NCI-H524 (cell line): ENCODE data around the gene SEL1L2.

Source experiments
- DNase-seq, 2 experiments: peaks; one replicate each; lab custom pipeline; 2025; lab: John Stamatoyannopoulos, UW

Gene SEL1L2

GRCh38 chr20:13930281-13930680 is 60.1 kb downstream of the SEL1L2 start:
- DNase-seq, result no peak

- DNase-seq, result no peak
Observed at GRCh38 chr20:13929836-13930235, 60.6 kb downstream of the SEL1L2 start.

GRCh38 chr20:13928901-13929300 is 61.5 kb downstream of the SEL1L2 start:
- DNase-seq, result peak; percentile 15 to 55

DNA sequence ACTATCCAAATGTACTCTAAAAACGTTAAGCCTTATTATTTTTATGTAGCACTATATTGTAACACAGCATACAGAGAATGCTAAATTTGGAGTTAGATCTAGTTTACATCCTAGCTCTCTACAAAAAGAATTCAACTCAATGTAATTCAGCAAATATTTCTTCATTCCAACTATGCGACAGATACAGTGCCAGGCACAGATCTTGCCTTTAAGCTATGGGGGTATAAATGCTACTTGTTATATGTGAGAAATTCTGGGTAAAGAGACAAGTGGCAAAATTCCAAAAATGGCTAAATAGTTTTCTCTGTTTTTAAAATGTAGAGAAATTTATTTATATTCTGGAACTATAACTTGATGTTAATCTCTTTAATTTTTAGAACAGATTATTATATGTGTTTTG is 63.2 kb downstream of the SEL1L2 start:
- DNase-seq, result no peak

DNA sequence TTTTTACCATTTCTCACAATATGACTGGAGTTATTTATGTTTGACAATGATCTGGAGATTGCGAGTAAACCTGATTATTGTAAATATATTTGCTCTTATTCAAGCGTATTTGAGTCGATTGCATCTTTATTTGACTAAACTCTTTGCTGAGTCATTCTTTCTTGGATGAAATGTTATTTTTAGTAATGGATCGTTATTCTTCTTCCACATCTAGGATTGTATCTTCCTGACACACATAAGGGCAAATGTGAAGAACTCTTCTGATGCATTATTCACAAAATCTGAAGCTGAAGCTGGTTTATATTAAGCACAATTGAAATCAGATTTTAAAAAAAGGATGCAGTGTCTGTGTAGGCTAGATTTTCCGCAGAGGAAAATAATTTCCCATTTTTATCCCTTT is 68.2 kb downstream of the SEL1L2 start:
- no peak for DNase-seq

DNA sequence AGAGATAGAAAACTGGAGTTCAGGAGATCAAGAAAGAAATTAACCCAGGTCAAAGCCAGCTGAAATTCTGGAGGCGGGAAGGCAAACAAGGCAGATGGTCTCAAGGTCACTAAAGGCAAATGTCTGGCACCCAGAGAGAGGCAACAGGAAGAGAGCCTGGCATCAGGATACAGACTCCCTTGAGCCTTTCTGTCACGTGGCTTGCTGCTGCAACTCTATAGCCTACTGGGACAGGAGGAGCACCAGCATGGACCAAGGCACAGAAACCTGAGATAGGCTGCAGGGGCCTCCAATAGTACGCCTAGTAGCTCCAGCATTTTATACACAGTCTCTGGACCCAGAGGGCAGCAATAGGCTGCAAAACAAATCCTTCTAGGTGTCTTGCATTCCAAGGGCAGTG is 75.1 kb downstream of the SEL1L2 start:
- DNase-seq, result peak; percentile 83 to 92

- no peak for DNase-seq
Observed at GRCh38 chr20:13913572-13913971, 76.8 kb downstream of the SEL1L2 start.

DNA sequence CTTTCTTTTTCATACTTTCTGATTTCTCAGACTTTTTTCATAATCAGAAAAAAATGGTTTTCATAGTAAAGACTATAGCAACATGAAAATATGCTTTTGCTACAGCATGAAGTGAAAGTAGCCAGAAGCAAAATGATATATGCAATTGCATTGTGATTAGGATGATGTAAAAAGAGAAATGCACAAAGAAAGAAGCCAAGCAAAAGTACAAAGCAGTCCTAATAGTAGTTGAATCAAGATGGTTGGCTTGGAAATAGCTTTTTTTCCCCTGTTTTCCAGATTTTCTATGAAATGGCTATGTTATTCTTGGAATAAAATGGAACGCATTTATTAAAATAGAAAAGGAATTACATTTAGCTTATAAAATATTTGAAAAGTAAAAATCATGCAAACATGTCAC is 77.3 kb downstream of the SEL1L2 start:
- no peak for DNase-seq

GRCh38 chr20:13910492-13910891 is 79.9 kb downstream of the SEL1L2 start:
- no peak for DNase-seq

GRCh38 chr20:13909067-13909466 is 81.3 kb downstream of the SEL1L2 start:
- DNase-seq, result no peak

GRCh38 chr20:13904766-13905165 is 85.6 kb downstream of the SEL1L2 start:
- DNase-seq, result no peak

DNA sequence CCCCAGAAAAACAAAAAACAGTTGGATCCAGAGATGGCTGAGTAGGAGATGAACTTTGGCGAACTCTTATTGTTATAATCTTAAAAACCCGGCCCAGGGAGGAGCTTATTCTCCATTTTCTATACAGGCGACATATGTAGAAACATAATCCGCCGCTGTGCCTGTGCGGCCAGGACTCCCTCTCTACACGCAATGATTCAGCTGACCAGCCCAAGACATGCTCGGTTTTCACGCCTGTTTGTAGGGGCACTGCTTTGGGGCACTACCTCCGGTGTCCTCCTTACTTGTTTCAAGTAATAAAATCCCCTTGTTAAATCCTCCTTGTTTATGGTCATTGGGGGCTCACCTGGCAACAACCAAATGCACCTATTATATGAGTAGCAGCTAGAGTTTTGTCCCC is 89.9 kb downstream of the SEL1L2 start:
- DNase-seq, result no peak

DNA sequence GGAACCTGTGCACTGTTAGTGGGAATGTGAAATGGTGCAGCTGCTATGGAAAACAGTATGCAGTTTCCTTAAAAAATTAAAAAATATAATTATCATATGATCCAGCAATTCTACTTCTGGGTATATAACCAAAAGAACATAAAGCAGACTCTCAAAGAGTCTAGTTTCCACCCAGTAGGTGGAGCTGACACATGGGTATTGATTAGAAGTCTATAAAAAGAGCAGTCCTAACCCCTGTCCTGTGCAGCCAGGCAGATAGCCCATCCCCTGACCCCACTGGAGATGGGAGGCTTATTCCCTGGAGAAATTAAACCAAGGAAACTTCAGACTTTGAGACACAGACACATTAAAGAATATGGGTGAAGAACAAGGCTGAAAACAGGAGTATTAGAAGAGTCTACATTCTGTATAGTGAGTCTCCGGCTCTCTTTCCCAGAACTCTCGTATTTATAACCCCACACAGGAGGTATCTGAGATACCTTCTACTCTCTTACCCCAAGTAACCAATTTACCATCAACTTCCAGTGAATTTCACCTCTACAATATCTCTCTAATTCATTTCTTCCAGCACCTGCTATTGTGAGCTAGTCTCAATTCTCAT is 92.3 kb downstream of the SEL1L2 start:
- peak in 1 of 2 experiments; percentile 31 for DNase-seq

GRCh38 chr20:13891575-13891974 is 98.8 kb downstream of the SEL1L2 start:
- DNase-seq, result no peak

- no peak for DNase-seq
Observed at GRCh38 chr20:13884803-13885202, 105.6 kb downstream of the SEL1L2 start.

- DNase-seq, result peak; percentile 44 to 88
Observed at GRCh38 chr20:13883425-13883824, 107.0 kb downstream of the SEL1L2 start.

GRCh38 chr20:13878566-13878965 is 111.8 kb downstream of the SEL1L2 start:
- no peak for DNase-seq

GRCh38 chr20:13877793-13878192 is 112.6 kb downstream of the SEL1L2 start:
- no peak for DNase-seq

- DNase-seq, result no peak
Observed at GRCh38 chr20:13875265-13875811, 115.1 kb downstream of the SEL1L2 start.

- DNase-seq, result no peak
Observed at GRCh38 chr20:13874394-13875157, 115.8 kb downstream of the SEL1L2 start.

DNA sequence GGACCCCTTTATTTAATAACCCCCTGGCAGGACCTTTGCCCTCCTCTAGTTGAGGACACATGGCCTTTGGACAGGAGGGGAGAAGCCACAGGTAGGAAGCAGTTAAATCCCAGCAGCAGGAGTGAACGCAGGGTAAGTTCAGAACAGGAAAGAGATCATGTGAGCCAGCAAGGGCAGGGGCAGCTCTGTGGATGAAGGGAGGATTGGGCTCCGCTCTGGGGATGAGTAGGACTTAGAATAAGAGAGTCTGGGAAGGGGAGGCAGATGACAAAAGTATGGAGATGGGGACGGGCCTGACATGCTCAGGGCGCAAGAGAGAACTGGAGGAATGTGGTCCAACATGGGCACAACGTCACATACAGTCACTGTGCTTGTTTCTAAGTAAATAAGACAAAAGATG is 116.6 kb downstream of the SEL1L2 start:
- no peak for DNase-seq

DNA sequence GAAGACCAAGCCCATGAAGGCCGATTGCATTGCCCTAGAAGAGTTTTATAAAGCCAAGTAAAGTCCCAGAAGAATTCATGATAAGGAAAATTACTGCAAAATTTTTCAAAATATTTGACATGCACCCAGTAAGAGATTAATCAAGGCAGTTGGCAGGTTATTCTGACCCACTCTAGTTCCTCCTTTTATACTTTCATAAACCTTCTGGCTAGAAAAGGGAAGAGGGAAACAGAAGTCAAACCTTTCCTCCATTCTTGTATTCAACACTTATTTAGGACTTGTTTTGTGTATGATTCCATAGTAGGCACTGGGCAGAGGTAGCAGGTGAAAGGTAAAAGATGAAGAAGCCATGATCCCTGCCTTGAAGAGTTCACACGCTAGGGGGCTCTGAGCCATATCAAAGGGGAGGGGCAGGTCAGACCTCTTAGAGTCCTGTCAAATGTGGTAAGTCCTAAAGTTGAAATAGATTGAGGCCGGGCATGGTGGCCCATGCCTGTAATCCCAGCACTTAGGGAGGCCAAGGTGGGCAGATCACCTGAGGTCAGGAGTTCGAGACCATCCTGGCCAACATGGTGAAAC is 120.2 kb downstream of the SEL1L2 start:
- DNase-seq, result no peak

DNA sequence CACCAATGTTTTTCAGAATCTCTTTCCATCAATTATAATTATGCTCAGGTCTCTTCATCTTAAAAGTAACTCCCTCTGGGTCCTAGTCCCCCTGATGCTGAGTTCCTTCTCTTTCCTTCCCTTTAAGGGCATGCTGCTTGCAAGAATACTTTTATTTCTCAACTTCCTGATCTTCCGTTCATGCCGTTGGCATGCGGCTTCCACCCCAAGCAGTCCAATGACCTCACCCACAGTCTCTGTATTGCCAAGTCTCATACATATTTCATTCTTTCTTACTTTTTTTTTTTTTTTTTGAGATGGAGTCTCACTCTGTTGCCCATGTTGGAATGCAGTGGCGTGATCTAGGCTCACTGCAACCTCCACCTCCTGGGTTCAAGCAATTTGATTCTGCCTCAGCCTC is 122.1 kb downstream of the SEL1L2 start:
- no peak for DNase-seq
